HCT116 (cell line): ENCODE results near the gene DHRSX. TPM values are rescaled to one million over a fixed set of nuclear protein-coding genes. Genes with fewer than 3 reads are reported as not detected.

Experiments used
- ATAC-seq: fragments of 200-7000 bp; cut with Tn5 transposase; 2 replicates; pipeline ENCODE4 v1.9.1; 2020; ENCODE audit warnings: mild to moderate bottlenecking, moderate library complexity
- BruUV-seq: library from RNA; stranded (reverse); fragments of 400-500 nt; replicated peaks from 2 replicates; lab custom pipeline; 2021; lab: Mats Ljungman, UMichigan
- CTCF ChIA-PET: fragments of 300-600 bp; sonication (Branson Sonifier 250); formaldehyde crosslinking; loops from one replicate; lab custom pipeline; 2021; ENCODE audit warnings: antibody characterized with exemption; lab: Charles Lee
- POLR2A ChIA-PET: fragments of 300-600, 350-600 bp; sonication (Branson Sonifier 250); formaldehyde crosslinking; loops from one replicate; lab custom pipeline; 2021; ENCODE audit warnings: antibody characterized with exemption; lab: Charles Lee
- RAD21 ChIA-PET, 2 experiments: fragments of 300-600 bp; sonication (Branson Sonifier 250); formaldehyde crosslinking; loops; one replicate each; lab custom pipeline; 2023; ENCODE audit warnings: low total read pairs in 2 of 2; ENCODE audit not compliant: uncharacterized antibody in 2 of 2, unreplicated experiment in 2 of 2, low non-redundant PET in 1 of 2; lab: Charles Lee
- DNase-seq: peaks from one replicate; pipeline ENCODE4 v3.0.0-alpha.2; 2010; ENCODE audit warnings: low read depth, low spot score
- H2AFZ ChIP-seq: fragments of 200-600 bp; shearing (Covaris generic), sonication (generic); 2 replicates; pipeline ENCODE4 v1.6.1; 2017; ENCODE audit warnings: low read depth, mixed run types, mixed read lengths, antibody characterized with exemption, low read length; ENCODE audit not compliant: poor library complexity, severe bottlenecking
- H3K27ac ChIP-seq: 2 replicates; pipeline ENCODE4 v1.5.1; 2012; ENCODE audit warnings: low read depth, low read length
- H3K27me3 ChIP-seq: fragments of 200-600 bp; sonication (generic); 2 replicates; pipeline ENCODE4 v1.6.1; 2016; ENCODE audit warnings: mixed run types, low read length, mixed read lengths; ENCODE audit not compliant: insufficient read depth
- H3K36me3 ChIP-seq, 2 experiments: fragments of 200-500 bp in 1 of 2; fragments of 200-600 bp in 1 of 2; sonication (Bioruptor generic) in 1 of 2; sonication (generic) in 1 of 2; 2 replicates each; pipeline versions ENCODE4 v1.5.1 to v1.6.1; 2014 to 2016; ENCODE audit warnings: low read length in 2 of 2, inconsistent platforms in 1 of 2, mixed read lengths in 1 of 2, mixed run types in 1 of 2; ENCODE audit not compliant: insufficient read depth in 2 of 2, control insufficient read depth in 1 of 2
- H3K4me1 ChIP-seq, 2 experiments: fragments of 200-600 bp in 1 of 2; sonication (generic) in 1 of 2; 2 replicates each; pipeline versions ENCODE4 v1.5.1 to v1.6.1; 2012 to 2017; ENCODE audit warnings: low read length in 2 of 2, inconsistent platforms in 1 of 2, mild to moderate bottlenecking in 1 of 2, mixed read lengths in 1 of 2, mixed run types in 1 of 2, moderate library complexity in 1 of 2; ENCODE audit not compliant: insufficient read depth in 2 of 2, control insufficient read depth in 1 of 2
- H3K4me2 ChIP-seq: fragments of 200-600 bp; sonication (generic); 2 replicates; pipeline ENCODE4 v1.6.1; 2017; ENCODE audit warnings: mixed run types, low read length, mixed read lengths
- H3K4me3 ChIP-seq, 2 experiments: fragments of 200-600 bp in 1 of 2; sonication (generic) in 1 of 2; replicated peaks in 1 of 2; 2 replicates each; pipeline ENCODE4 v1.5.1; 2011 to 2016; ENCODE audit warnings: low read length in 2 of 2, control low read depth in 1 of 2, low read depth in 1 of 2, mild to moderate bottlenecking in 1 of 2, mixed read lengths in 1 of 2, mixed run types in 1 of 2
- H3K79me2 ChIP-seq: fragments of 200-600 bp; sonication (generic); 2 replicates; pipeline ENCODE4 v1.6.1; 2017; ENCODE audit warnings: mild to moderate bottlenecking, mixed run types, low read length, moderate library complexity, mixed read lengths; ENCODE audit not compliant: insufficient read depth
- H3K9ac ChIP-seq: fragments of 200-600 bp; sonication (generic); 2 replicates; pipeline ENCODE4 v1.6.1; 2016; ENCODE audit warnings: low read length, mixed read lengths
- H3K9me2 ChIP-seq: fragments of 200-600 bp; sonication (generic), shearing (Covaris generic); 2 replicates; pipeline ENCODE4 v1.6.1; 2017; ENCODE audit warnings: mixed run types, mild to moderate bottlenecking, moderate library complexity; ENCODE audit not compliant: insufficient read depth
- H3K9me3 ChIP-seq, 2 experiments: fragments of 200-500 bp in 1 of 2; fragments of 200-600 bp in 1 of 2; sonication (Bioruptor generic) in 1 of 2; sonication (generic) in 1 of 2; 2 replicates each; pipeline ENCODE4 v1.6.1; 2014 to 2017; ENCODE audit warnings: low read length in 2 of 2, mixed read lengths in 2 of 2, inconsistent platforms in 1 of 2, low read depth in 1 of 2, mild to moderate bottlenecking in 1 of 2, mixed run types in 1 of 2, moderate library complexity in 1 of 2; ENCODE audit not compliant: control insufficient read depth in 1 of 2, insufficient read depth in 1 of 2
- H4K20me1 ChIP-seq: fragments of 200-600 bp; sonication (generic), shearing (Covaris generic); 2 replicates; pipeline ENCODE4 v1.6.1; 2017; ENCODE audit warnings: mixed run types, mild to moderate bottlenecking, moderate library complexity; ENCODE audit not compliant: insufficient read depth
- ELF1 ChIP-seq: IDR thresholded peaks from 2 replicates; pipeline ENCODE4 v1.6.1; 2012; ENCODE audit warnings: low read depth, borderline replicate concordance
- EZH2 ChIP-seq: fragments of 200-600 bp; sonication (generic); IDR thresholded peaks from 2 replicates; pipeline ENCODE4 v1.6.1; 2017; ENCODE audit warnings: antibody characterized with exemption, mixed run types
- FOSL1 ChIP-seq: IDR thresholded peaks from 2 replicates; pipeline ENCODE4 v1.6.1; 2012; ENCODE audit warnings: low read depth
- POLR2A ChIP-seq: IDR thresholded peaks from 2 replicates; pipeline ENCODE4 v1.7.0; 2011; ENCODE audit warnings: borderline replicate concordance; ENCODE audit not compliant: insufficient read depth, insufficient read length; ENCODE audit errors: extremely low read depth
- ZBTB33 ChIP-seq: IDR thresholded peaks from 2 replicates; pipeline ENCODE4 v1.6.1; 2011; ENCODE audit warnings: mild to moderate bottlenecking, low read length, moderate library complexity; ENCODE audit not compliant: insufficient replicate concordance; ENCODE audit errors: extremely low read depth
- ZNF274 ChIP-seq: fragments of 200-500 bp; sonication (Bioruptor generic); IDR thresholded peaks from 2 replicates; pipeline ENCODE4 v1.6.1; 2014; ENCODE audit warnings: mild to moderate bottlenecking, low read depth, low read length, inconsistent platforms
- intact Hi-C: fragments of 100-400 bp; cut with micrococcal nuclease; formaldehyde crosslinking; loops from 2 replicates; pipeline ENCODE4 v1.10.0; 2022
- total RNA-seq: library from RNA; stranded (reverse); gene quantifications from one replicate; pipeline ENCODE4 v1.2.1, GENCODE V29; 2021; ENCODE audit not compliant: unreplicated experiment
- TF ChIP-seq, protein P1 (sequence below): IDR thresholded peaks from 2 replicates; pipeline ENCODE4 v1.6.1; 2012
- TF ChIP-seq, protein P2 (sequence below): IDR thresholded peaks from 2 replicates; pipeline ENCODE4 v1.6.1; 2012; ENCODE audit warnings: low read depth

Gene DHRSX
- total RNA-seq, 1 experiment from 2014 or later = 11.9 TPM

GRCh38 chrX:2224597-2225235, 276.1 kb downstream of the DHRSX start:
- intact Hi-C loops = no loop called here
- TF ChIP-seq EZH2 (no peak), FOSL1 (no peak), ZBTB33 (no peak), ELF1 (no peak), ZNF274 (no peak), POLR2A (no peak)
- TF ChIP-seq, protein P1, sequence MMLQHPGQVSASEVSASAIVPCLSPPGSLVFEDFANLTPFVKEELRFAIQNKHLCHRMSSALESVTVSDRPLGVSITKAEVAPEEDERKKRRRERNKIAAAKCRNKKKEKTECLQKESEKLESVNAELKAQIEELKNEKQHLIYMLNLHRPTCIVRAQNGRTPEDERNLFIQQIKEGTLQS = no peak
- TF ChIP-seq, protein P2, sequence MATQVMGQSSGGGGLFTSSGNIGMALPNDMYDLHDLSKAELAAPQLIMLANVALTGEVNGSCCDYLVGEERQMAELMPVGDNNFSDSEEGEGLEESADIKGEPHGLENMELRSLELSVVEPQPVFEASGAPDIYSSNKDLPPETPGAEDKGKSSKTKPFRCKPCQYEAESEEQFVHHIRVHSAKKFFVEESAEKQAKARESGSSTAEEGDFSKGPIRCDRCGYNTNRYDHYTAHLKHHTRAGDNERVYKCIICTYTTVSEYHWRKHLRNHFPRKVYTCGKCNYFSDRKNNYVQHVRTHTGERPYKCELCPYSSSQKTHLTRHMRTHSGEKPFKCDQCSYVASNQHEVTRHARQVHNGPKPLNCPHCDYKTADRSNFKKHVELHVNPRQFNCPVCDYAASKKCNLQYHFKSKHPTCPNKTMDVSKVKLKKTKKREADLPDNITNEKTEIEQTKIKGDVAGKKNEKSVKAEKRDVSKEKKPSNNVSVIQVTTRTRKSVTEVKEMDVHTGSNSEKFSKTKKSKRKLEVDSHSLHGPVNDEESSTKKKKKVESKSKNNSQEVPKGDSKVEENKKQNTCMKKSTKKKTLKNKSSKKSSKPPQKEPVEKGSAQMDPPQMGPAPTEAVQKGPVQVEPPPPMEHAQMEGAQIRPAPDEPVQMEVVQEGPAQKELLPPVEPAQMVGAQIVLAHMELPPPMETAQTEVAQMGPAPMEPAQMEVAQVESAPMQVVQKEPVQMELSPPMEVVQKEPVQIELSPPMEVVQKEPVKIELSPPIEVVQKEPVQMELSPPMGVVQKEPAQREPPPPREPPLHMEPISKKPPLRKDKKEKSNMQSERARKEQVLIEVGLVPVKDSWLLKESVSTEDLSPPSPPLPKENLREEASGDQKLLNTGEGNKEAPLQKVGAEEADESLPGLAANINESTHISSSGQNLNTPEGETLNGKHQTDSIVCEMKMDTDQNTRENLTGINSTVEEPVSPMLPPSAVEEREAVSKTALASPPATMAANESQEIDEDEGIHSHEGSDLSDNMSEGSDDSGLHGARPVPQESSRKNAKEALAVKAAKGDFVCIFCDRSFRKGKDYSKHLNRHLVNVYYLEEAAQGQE = no peak
- TF ChIP-seq, all 23 proteins: peak for 0
- Histone ChIP-seq H3K4me1 (no peaks in the 10 kb centered on the region), H3K36me3 (no peaks in the 10 kb centered on the region), H3K27ac (no peak overlapping the region), H3K4me3 (no peak overlapping the region), H2AFZ (no peak overlapping the region), H3K79me2 (no peaks in the 10 kb centered on the region), H3K27me3 (no peaks in the 10 kb centered on the region), H3K4me2 (no peak overlapping the region), H3K9me2 (no peaks in the 10 kb centered on the region), H3K9me3 (no peaks in the 10 kb centered on the region; a peak in 1 of 4 replicates), H3K9ac (no peak overlapping the region), H4K20me1 (no peaks in the 10 kb centered on the region)
- ChIA-PET POLR2A (no interaction called here), CTCF (no interaction called here), RAD21 (no interaction called here)
- BruUV-seq = no TSS peak
- DNase-seq (no peak), ATAC-seq (no peak)
